ENCODE results near the gene SHMT2.
A peak's percentile ranks its signal among the peaks of the same experiment; 100 is the strongest.
"Not testable (repeated sequence)": the region's sequence is repeated elsewhere in the genome, so short reads cannot be mapped to it uniquely, and the experiment has no call there.

SHMT2 gene

GRCh38 chr12:57262126-57262822 lies 32.8 kb downstream of the SHMT2 start:
- Histone ChIP-seq H3K27ac (no peak overlapping the region), H3K9me3 (replicated peaks in 1 of 11) (no peaks in the 10 kb centered on the region), H3K9ac (peak overlapping the region in 3 of 11 experiments; percentile 3 to 28 (median 13); a peak in 5 of 22 replicates), H3K4me2 (no peak overlapping the region), H3K27me3 (no peaks in the 10 kb centered on the region), H4K20me1 (no peaks in the 10 kb centered on the region; a peak in 2 of 22 replicates), H3K4me3 (no peak overlapping the region), H3K36me3 (peaks cover 70 to 91% (median 83%) of the 10 kb centered on the region in 11 experiments), H3K4me1 (peaks cover 9 to 31% (median 24%) of the 10 kb centered on the region in 10 experiments)
- no peak for TF ChIP-seq Cebpa-rat (IDR thresholded peaks at IDR 0.05)

- Histone ChIP-seq H3K27me3 (no peaks in the 10 kb centered on the region), H4K20me1 (no peaks in the 10 kb centered on the region; a peak in 2 of 22 replicates), H3K4me2 (peak overlapping the region in 9 of 11 experiments; percentile 37 to 64 (median 46); a peak in 14 of 22 replicates), H3K9me3 (replicated peaks in 1 of 11) (no peaks in the 10 kb centered on the region), H3K4me1 (peaks cover 13 to 32% (median 26%) of the 10 kb centered on the region in 10 experiments), H3K27ac (peak overlapping the region in 1 of 11 experiments; percentile 59; a peak in 2 of 22 replicates), H3K36me3 (peaks cover 70 to 91% (median 83%) of the 10 kb centered on the region in 11 experiments), H3K9ac (peak overlapping the region in 3 of 11 experiments; percentile 22 to 28 (median 23); a peak in 5 of 22 replicates), H3K4me3 (no peak overlapping the region)
- no peak for TF ChIP-seq Cebpa-rat (IDR thresholded peaks at IDR 0.05)
Measured at GRCh38 chr12:57263096-57263495, 33.6 kb downstream of the SHMT2 start.

- no peak overlapping the region for H3K4me2 ChIP-seq
- no peaks in the 10 kb centered on the region for H3K9me3 ChIP-seq (replicated peaks in 1 of 11)
- no peak overlapping the region for H3K9ac ChIP-seq
- H4K20me1 ChIP-seq, result no peaks in the 10 kb centered on the region; a peak in 1 of 22 replicates
- H3K27ac ChIP-seq, result 0 out of 22 replicates have a peak overlapping the region, but pooled peaks of 1 of the 11 experiments have one; percentile 14
- no peak for TF ChIP-seq Cebpa-rat (IDR thresholded peaks at IDR 0.05)
- no peak overlapping the region for H3K4me3 ChIP-seq
- H3K36me3 ChIP-seq, result peaks cover 63 to 91% (median 77%) of the 10 kb centered on the region in 11 experiments
- H3K4me1 ChIP-seq, result peaks cover 22 to 38% (median 28%) of the 10 kb centered on the region in 10 experiments
- no peaks in the 10 kb centered on the region for H3K27me3 ChIP-seq
Measured at GRCh38 chr12:57266681-57267080, 37.2 kb downstream of the SHMT2 start.

GRCh38 chr12:57268264-57268663 lies 38.8 kb downstream of the SHMT2 start:
- peak overlapping the region in 3 of 11 experiments; percentile 3 to 14 (median 8); a peak in 3 of 22 replicates for H3K9ac ChIP-seq
- no peak for TF ChIP-seq Cebpa-rat (IDR thresholded peaks at IDR 0.05)
- peak overlapping the region in 5 of 11 experiments; percentile 13 to 66 (median 59); a peak in 8 of 22 replicates for H3K4me2 ChIP-seq
- H3K4me3 ChIP-seq, result no peak overlapping the region
- H3K36me3 ChIP-seq, result peaks cover 60 to 89% (median 77%) of the 10 kb centered on the region in 11 experiments
- H3K4me1 ChIP-seq, result peaks cover 19 to 40% (median 30%) of the 10 kb centered on the region in 10 experiments
- H4K20me1 ChIP-seq, result no peaks in the 10 kb centered on the region; a peak in 1 of 22 replicates
- H3K27me3 ChIP-seq, result no peaks in the 10 kb centered on the region
- H3K9me3 ChIP-seq (replicated peaks in 1 of 11), result no peaks in the 10 kb centered on the region
- H3K27ac ChIP-seq, result peak overlapping the region in 6 of 11 experiments; percentile 3 to 44 (median 13); a peak in 4 of 22 replicates

- Histone ChIP-seq H3K4me1 (peaks cover 0 to 21% (median 12%) of the 10 kb centered on the region in 10 experiments; a peak in 13 of 20 replicates), H4K20me1 (no peaks in the 10 kb centered on the region), H3K9me3 (replicated peaks in 1 of 11) (peaks cover 0 to under 1% (median 0%) of the 10 kb centered on the region in 11 experiments; a peak in 2 of 22 replicates), H3K36me3 (peaks cover 64 to 98% (median 87%) of the 10 kb centered on the region in 11 experiments), H3K9ac (no peak overlapping the region), H3K4me2 (no peak overlapping the region), H3K4me3 (no peak overlapping the region), H3K27me3 (no peaks in the 10 kb centered on the region), H3K27ac (no peak overlapping the region; a peak in 1 of 22 replicates)
- no peak for TF ChIP-seq Cebpa-rat (IDR thresholded peaks at IDR 0.05)
Measured at GRCh38 chr12:57270966-57271470, 41.5 kb downstream of the SHMT2 start.

GRCh38 chr12:57272337-57273151 lies 43.0 kb downstream of the SHMT2 start:
- peaks cover 62 to 97% (median 87%) of the 10 kb centered on the region in 11 experiments for H3K36me3 ChIP-seq
- no peak overlapping the region for H3K4me3 ChIP-seq
- no peak for TF ChIP-seq Cebpa-rat (IDR thresholded peaks at IDR 0.05)
- no peaks in the 10 kb centered on the region for H3K27me3 ChIP-seq
- H3K4me2 ChIP-seq, result peak overlapping the region in 2 of 11 experiments; percentile 23 to 24; a peak in 1 of 22 replicates
- peaks cover 0 to 7% (median 0%) of the 10 kb centered on the region in 11 experiments; a peak in 3 of 22 replicates for H3K9me3 ChIP-seq (replicated peaks in 1 of 11)
- H4K20me1 ChIP-seq, result no peaks in the 10 kb centered on the region
- H3K9ac ChIP-seq, result peak overlapping the region in 2 of 11 experiments; percentile 4 to 19; a peak in 1 of 22 replicates
- 0 out of 22 replicates have a peak overlapping the region, but pooled peaks of 1 of the 11 experiments have one; percentile 14 for H3K27ac ChIP-seq
- peaks cover 0 to 25% (median 14%) of the 10 kb centered on the region in 10 experiments; a peak in 13 of 20 replicates for H3K4me1 ChIP-seq

GRCh38 chr12:57273516-57273915 lies 44.0 kb downstream of the SHMT2 start:
- Histone ChIP-seq H3K36me3 (peaks cover 64 to 97% (median 87%) of the 10 kb centered on the region in 11 experiments), H3K4me3 (no peak overlapping the region), H3K4me2 (no peak overlapping the region), H3K27ac (0 out of 22 replicates have a peak overlapping the region, but pooled peaks of 1 of the 11 experiments have one; percentile 14), H3K9me3 (replicated peaks in 1 of 11) (peaks cover 0 to 7% (median 0%) of the 10 kb centered on the region in 11 experiments; a peak in 3 of 22 replicates), H4K20me1 (no peaks in the 10 kb centered on the region), H3K27me3 (no peaks in the 10 kb centered on the region), H3K4me1 (peaks cover 0 to 27% (median 12%) of the 10 kb centered on the region in 10 experiments; a peak in 15 of 20 replicates), H3K9ac (no peak overlapping the region; a peak in 1 of 22 replicates)
- TF ChIP-seq Cebpa-rat (IDR thresholded peaks at IDR 0.05), result no peak

- H3K4me2 ChIP-seq; H3K9me3 ChIP-seq (replicated peaks in 1 of 11); H3K4me3 ChIP-seq; H3K9ac ChIP-seq; H4K20me1 ChIP-seq; H3K27me3 ChIP-seq; H3K27ac ChIP-seq: not testable (repeated sequence)
- H3K36me3 ChIP-seq, result peaks cover 59 to 86% (median 76%) of the 10 kb centered on the region in 11 experiments
- peaks cover 20 to 48% (median 35%) of the 10 kb centered on the region in 10 experiments for H3K4me1 ChIP-seq
Measured at GRCh38 chr12:57276233-57276632, 46.7 kb downstream of the SHMT2 start.
